ENCODE results near the gene GINM1. TPM values are rescaled to one million over a fixed set of nuclear protein-coding genes. Genes with fewer than 3 reads are reported as not detected.

Gene GINM1
- total and polyA plus RNA-seq, 2 of the 8 experiments (the other 6 are each of a cell fraction or from before 2014, with no cell fraction given), result 5.1 to 21.6 TPM

GRCh38 chr6:149566410-149567193 lies 427 bp downstream of the GINM1 start:
- H4K5ac ChIP-seq (ENCODE audit: insufficient read length, low read depth, low read length), result peak overlapping the region; percentile 48
- FAIRE-seq, result no peak
- TF ChIP-seq SIN3A (conservative IDR thresholded peaks at IDR 0.05 in 1 of 2, IDR thresholded peaks at IDR 0.05 in 1 of 2; ENCODE audit: low read depth in 1 of 2, low read length in 2 of 2) (peak; percentile 11 to 49; a peak in 2 of 4 replicates), RAD21 (IDR thresholded peaks at IDR 0.05 in 1 of 2, conservative IDR thresholded peaks at IDR 0.05 in 1 of 2; ENCODE audit: low read depth in 2 of 2, low read length in 2 of 2) (no peak), RXRA (IDR thresholded peaks at IDR 0.05; ENCODE audit: insufficient read depth, low read depth, low read length) (no peak), POLR2A (IDR thresholded peaks at IDR 0.05; ENCODE audit: control extremely low read depth in 1 of 2, low read depth in 2 of 2, low read length in 2 of 2) (peak; percentile 54 to 62), GTF2F1 (IDR thresholded peaks at IDR 0.05; ENCODE audit: borderline replicate concordance, low read depth, low read length) (no peak), TAF1 (IDR thresholded peaks at IDR 0.05; ENCODE audit: low read depth, low read length) (peak; percentile 77), HDAC2 (IDR thresholded peaks at IDR 0.05; ENCODE audit: borderline replicate concordance in 1 of 2, low read depth in 2 of 2, low read length in 2 of 2) (no peak; a peak in 1 of 4 replicates), TAF7 (optimal IDR thresholded peaks at IDR 0.05; ENCODE audit: borderline replicate concordance, low read depth, low read length) (peak; percentile 56), ASH2L (IDR thresholded peaks at IDR 0.05; ENCODE audit: low read length) (peak; percentile 85), POLR2AphosphoS5 (IDR thresholded peaks at IDR 0.05; ENCODE audit: low read depth, low read length) (peak; percentile 55; the same call in 1 of the 2 replicates), SUZ12 (IDR thresholded peaks at IDR 0.05; ENCODE audit: low read length) (no peak)

More at GRCh38 chr6:149566410-149567193, 427 bp downstream of the GINM1 start:
- H3K4ac ChIP-seq (replicated peaks; ENCODE audit: insufficient read length, low read depth, low read length), result no peak overlapping the region
- peak overlapping the region; percentile 81 for H2AFZ ChIP-seq (ENCODE audit: low read length)
- H3K14ac ChIP-seq (ENCODE audit: insufficient read length), result no peak overlapping the region
- no peaks in the 10 kb centered on the region for H3K36me3 ChIP-seq (ENCODE audit: control insufficient read depth in 2 of 4, insufficient read depth in 4 of 4, low read length in 3 of 4)
- H2BK15ac ChIP-seq (ENCODE audit: low read length), result no peak overlapping the region
- peak overlapping the region; percentile 83 for H2BK5ac ChIP-seq (ENCODE audit: low read depth, low read length)
- peaks cover 6 to 42% of the 10 kb centered on the region in 2 experiments for H3K79me2 ChIP-seq (ENCODE audit: control insufficient read depth in 1 of 2, insufficient read depth in 2 of 2, low read length in 2 of 2)
- peak overlapping the region; percentile 54 for H2BK120ac ChIP-seq (replicated peaks; ENCODE audit: low read depth, low read length)
- peak overlapping the region; percentile 77 for H3K56ac ChIP-seq (replicated peaks; ENCODE audit: insufficient read length, low read depth, low read length)
- no peaks in the 10 kb centered on the region; a peak in 1 of 7 replicates for H3K4me1 ChIP-seq (replicated peaks in 1 of 4; ENCODE audit: control insufficient read depth in 3 of 4, insufficient read depth in 4 of 4, low read length in 3 of 4)
- ChIA-PET CTCF (ENCODE audit: partially characterized antibody) (interaction anchor here (0.9 to 6.5 kb wide), 5 partner anchors 18 to 132 kb away, joined by 3 to 108 read pairs (median 4); partner anchors contain the start of gene PPIL4), POLR2A (ENCODE audit: partially characterized antibody) (interaction anchor here (0.7 to 2.9 kb wide), 11 partner anchors 9 to 183 kb away, joined by 3 to 25 read pairs (median 4); partner anchors contain the start of genes LATS1, PCMT1 and PPIL4)
- H3K9me3 ChIP-seq (ENCODE audit: insufficient read depth in 2 of 2, low read depth in 1 of 2, low read length in 1 of 2), result no peaks in the 10 kb centered on the region
- H3K9ac ChIP-seq (replicated peaks in 1 of 4; ENCODE audit: extremely low read depth in 1 of 4, low read depth in 3 of 4, low read length in 3 of 4), result peak overlapping the region; percentile 92 to 96 (median 94)
- no peak overlapping the region for H2AK5ac ChIP-seq (ENCODE audit: low read depth, low read length)
- H4K8ac ChIP-seq (ENCODE audit: extremely low read depth, insufficient read depth, low read length), result peak overlapping the region; percentile 99
- peaks cover 2% of the 10 kb centered on the region; the same call in 1 of the 2 replicates for H3K23me2 ChIP-seq (ENCODE audit: low read depth, low read length)
- H4K20me1 ChIP-seq (replicated peaks in 1 of 2; ENCODE audit: control insufficient read depth in 1 of 2, insufficient read depth in 2 of 2, low read length in 2 of 2), result peaks cover 0 to 8% of the 10 kb centered on the region in 2 experiments
- DNase-seq (ENCODE audit: low read depth in 1 of 2, low spot score in 2 of 2), result peak in 1 of 2 experiments; percentile 80
- 2% methylated on average over 60 of the region's 81 CpGs; no CpG with 5 or more reads in 1 of the 2 experiments for WGBS, 2 experiments (ENCODE audit: extremely low coverage in 1 of 2, insufficient coverage in 1 of 2, insufficient read length in 1 of 2, insufficient replicate concordance in 2 of 2, low coverage in 1 of 2, low lambda C conversion rate in 2 of 2, missing lambda C conversion rate in 1 of 2)
- no peaks in the 10 kb centered on the region for H3K79me1 ChIP-seq (ENCODE audit: low read depth, low read length)
- peak overlapping the region; percentile 71 to 73 for H3K4me2 ChIP-seq (ENCODE audit: insufficient read depth in 1 of 2, low read depth in 2 of 2, low read length in 2 of 2)
- H4K91ac ChIP-seq (replicated peaks; ENCODE audit: insufficient read length, low read length), result peak overlapping the region; percentile 81
- H3K4me3 ChIP-seq (ENCODE audit: extremely low read depth in 1 of 4, insufficient read depth in 2 of 4, low read depth in 3 of 4, low read length in 4 of 4), result peak overlapping the region; percentile 88 to 100 (median 98)
- H2BK20ac ChIP-seq (ENCODE audit: low read length), result no peak overlapping the region
- no peaks in the 10 kb centered on the region for H3K27me3 ChIP-seq (replicated peaks in 1 of 4; ENCODE audit: control insufficient read depth in 3 of 4, extremely low read depth in 1 of 4, insufficient read depth in 3 of 4, low read length in 3 of 4)
- H3K23ac ChIP-seq (ENCODE audit: insufficient read length), result no peak overlapping the region
- H3K27ac ChIP-seq (ENCODE audit: low read depth, low read length), result peak overlapping the region; percentile 85
- peak overlapping the region; percentile 93 for H3K18ac ChIP-seq (ENCODE audit: extremely low read depth, low read length)
- peak overlapping the region; percentile 94; the same call in 1 of the 2 replicates for H2BK12ac ChIP-seq (ENCODE audit: low read depth, low read length)

Data from H1 (cell line).